ENCODE measurements around the gene GTF3C6. TPM values are rescaled to one million over a fixed set of nuclear protein-coding genes. Genes with fewer than 3 reads are reported as not detected.
A peak's percentile ranks its signal among the peaks of the same experiment; 100 is the strongest.

The GTF3C6 gene
- total RNA-seq, 1 experiment from 2014 or later: 32.0 TPM

GRCh38 chr6:110999634-111000270 lies 41.2 kb downstream of the GTF3C6 start:
- Histone ChIP-seq H3K36me3 (ENCODE audit: control insufficient read depth in 1 of 2, insufficient read depth in 2 of 2, low read length in 2 of 2) (peaks cover 46% of the 10 kb centered on the region in 2 experiments), H3K27ac (ENCODE audit: low read depth, low read length) (no peak overlapping the region), H3K9me2 (ENCODE audit: insufficient read depth) (no peaks in the 10 kb centered on the region), H3K79me2 (ENCODE audit: insufficient read depth, low read length) (peaks cover 82% of the 10 kb centered on the region), H4K20me1 (ENCODE audit: insufficient read depth) (no peaks in the 10 kb centered on the region), H3K4me3 (replicated peaks in 1 of 2; ENCODE audit: low read depth in 1 of 2, low read length in 2 of 2) (no peak overlapping the region), H3K9me3 (ENCODE audit: control insufficient read depth in 1 of 2, insufficient read depth in 1 of 2, low read depth in 1 of 2, low read length in 2 of 2) (no peaks in the 10 kb centered on the region), H2AFZ (ENCODE audit: low read depth, low read length, poor library complexity, severe bottlenecking) (no peak overlapping the region), H3K27me3 (ENCODE audit: insufficient read depth, low read length) (no peaks in the 10 kb centered on the region), H3K4me1 (ENCODE audit: control insufficient read depth in 1 of 2, insufficient read depth in 2 of 2, low read length in 2 of 2) (no peaks in the 10 kb centered on the region), H3K9ac (ENCODE audit: low read length) (no peak overlapping the region), H3K4me2 (ENCODE audit: low read length) (no peak overlapping the region)
- CTCF ChIA-PET: interaction anchor here (1.6 kb wide), 1 partner anchor 471 kb away, joined by 6 read pairs; no protein-coding TSS in a partner anchor
- POLR2A ChIA-PET: interaction anchor here (0.9 kb wide), 1 partner anchor 185 kb away, joined by 3 read pairs; no protein-coding TSS in a partner anchor
- peak; percentile 36; the same call in 1 of the 2 replicates for ATAC-seq
- TF ChIP-seq JUND (IDR thresholded peaks at IDR 0.05) (no peak), RAD21 (IDR thresholded peaks at IDR 0.05; ENCODE audit: low read depth) (peak; percentile 67), CTCF (IDR thresholded peaks at IDR 0.05 in 2 of 3, conservative IDR thresholded peaks at IDR 0.05 in 1 of 3; ENCODE audit: borderline replicate concordance in 1 of 3, insufficient read depth in 1 of 3, low read depth in 2 of 3, low read length in 2 of 3) (peak in 2 of 3 experiments; percentile 51 to 57; a peak in 2 of 6 replicates)
- BruUV-seq (replicated peaks): TSS peak; percentile 9
- intact Hi-C loops (cut with micrococcal nuclease): loop anchor here (2.0 kb wide), 2 partner anchors 317 to 471 kb away; no protein-coding TSS in a partner anchor
- no peak for DNase-seq (ENCODE audit: low read depth, low spot score)
- RAD21 ChIA-PET (ENCODE audit: low non-redundant PET in 1 of 2, low total read pairs in 2 of 2, uncharacterized antibody in 2 of 2, unreplicated experiment in 2 of 2): interaction anchor here in 1 of 2 experiments (0.6 kb wide), 1 partner anchor 317 kb away, joined by 3 read pairs; no protein-coding TSS in a partner anchor

- RAD21 ChIA-PET (ENCODE audit: low non-redundant PET in 1 of 2, low total read pairs in 2 of 2, uncharacterized antibody in 2 of 2, unreplicated experiment in 2 of 2): no interaction called here
- POLR2A ChIA-PET: no interaction called here
- H3K4me1 ChIP-seq (ENCODE audit: control insufficient read depth in 1 of 2, insufficient read depth in 2 of 2, low read length in 2 of 2): no peaks in the 10 kb centered on the region
- ATAC-seq (no peak), DNase-seq (ENCODE audit: low read depth, low spot score) (no peak)
- no peak overlapping the region for H2AFZ ChIP-seq (ENCODE audit: low read depth, low read length, poor library complexity, severe bottlenecking)
- peaks cover 37 to 39% of the 10 kb centered on the region in 2 experiments for H3K36me3 ChIP-seq (ENCODE audit: control insufficient read depth in 1 of 2, insufficient read depth in 2 of 2, low read length in 2 of 2)
- no TSS peak for BruUV-seq (replicated peaks)
- no peaks in the 10 kb centered on the region for H4K20me1 ChIP-seq (ENCODE audit: insufficient read depth)
- H3K27ac ChIP-seq (ENCODE audit: low read depth, low read length): no peak overlapping the region
- no peaks in the 10 kb centered on the region for H3K27me3 ChIP-seq (ENCODE audit: insufficient read depth, low read length)
- no peak overlapping the region for H3K4me2 ChIP-seq (ENCODE audit: low read length)
- intact Hi-C loops (cut with micrococcal nuclease): no loop called here
- no peaks in the 10 kb centered on the region for H3K9me2 ChIP-seq (ENCODE audit: insufficient read depth)
- no peak overlapping the region for H3K4me3 ChIP-seq (replicated peaks in 1 of 2; ENCODE audit: low read depth in 1 of 2, low read length in 2 of 2)
- no peaks in the 10 kb centered on the region for H3K9me3 ChIP-seq (ENCODE audit: control insufficient read depth in 1 of 2, insufficient read depth in 1 of 2, low read depth in 1 of 2, low read length in 2 of 2)
- no peak overlapping the region for H3K9ac ChIP-seq (ENCODE audit: low read length)
- CTCF ChIA-PET: interaction anchor here (1.1 kb wide), 1 partner anchor 9 kb away, joined by 4 read pairs; no protein-coding TSS in a partner anchor
- H3K79me2 ChIP-seq (ENCODE audit: insufficient read depth, low read length): peaks cover 81% of the 10 kb centered on the region
- TF ChIP-seq ATF3 (IDR thresholded peaks at IDR 0.05) (no peak), CTCF (IDR thresholded peaks at IDR 0.05 in 2 of 3, conservative IDR thresholded peaks at IDR 0.05 in 1 of 3; ENCODE audit: borderline replicate concordance in 1 of 3, insufficient read depth in 1 of 3, low read depth in 2 of 3, low read length in 2 of 3) (no peak), EZH2 (IDR thresholded peaks at IDR 0.05) (no peak), JUND (IDR thresholded peaks at IDR 0.05) (no peak), RAD21 (IDR thresholded peaks at IDR 0.05; ENCODE audit: low read depth) (no peak), ZFX (IDR thresholded peaks at IDR 0.05) (no peak), SP1 (IDR thresholded peaks at IDR 0.05; ENCODE audit: low read depth) (no peak), TCF7L2 (IDR thresholded peaks at IDR 0.05; ENCODE audit: borderline replicate concordance, extremely low read depth, insufficient read depth, insufficient read length) (no peak), SIN3A (IDR thresholded peaks at IDR 0.05; ENCODE audit: low read depth) (no peak), FOSL1 (IDR thresholded peaks at IDR 0.05; ENCODE audit: low read depth) (no peak), YY1 (IDR thresholded peaks at IDR 0.05; ENCODE audit: extremely low read depth, insufficient replicate concordance, low read depth, low read length) (no peak), EGR1 (IDR thresholded peaks at IDR 0.05; ENCODE audit: low read depth) (no peak), ZNF274 (IDR thresholded peaks at IDR 0.05; ENCODE audit: low read depth, low read length) (no peak)
Measured at GRCh38 chr6:111002350-111002749, 43.8 kb downstream of the GTF3C6 start.
